H1 (cell line): ENCODE measurements around the gene ACVR2A. TPM values are rescaled to one million over a fixed set of nuclear protein-coding genes. Genes with fewer than 3 reads are reported as not detected.

Experiments
- CTCF ChIA-PET: fragments of 300-600 bp; sonication (Branson Sonifier 250); formaldehyde crosslinking; loops from one replicate; lab custom pipeline; 2021; ENCODE audit not compliant: partially characterized antibody; lab: Charles Lee
- POLR2A ChIA-PET: fragments of 300-600 bp; sonication (Branson Sonifier 250); formaldehyde crosslinking; loops from one replicate; lab custom pipeline; 2021; ENCODE audit warnings: inconsistent platforms; ENCODE audit not compliant: partially characterized antibody; lab: Charles Lee
- DNase-seq, 2 experiments: peaks; one replicate each; pipeline versions ENCODE4 v3.0.0 to v3.0.0-alpha.2; 2010 to 2022; ENCODE audit warnings: low spot score in 2 of 2, low read depth in 1 of 2, mixed read lengths in 1 of 2
- FAIRE-seq: peaks from 2 replicates; lab custom pipeline; 2011; peaks lifted over from hg19 to GRCh38; lab: Jason Lieb, UNC
- H2AFZ ChIP-seq: 2 replicates; pipeline ENCODE4 v1.8.1; 2012; ENCODE audit warnings: low read length, inconsistent platforms
- H2AK5ac ChIP-seq: 2 replicates; pipeline ENCODE4 v1.6.1; 2013; ENCODE audit warnings: low read depth, low read length
- H2BK120ac ChIP-seq: replicated peaks from 2 replicates; pipeline ENCODE3; 2013; ENCODE audit warnings: low read depth, low read length, inconsistent platforms
- H2BK12ac ChIP-seq: 2 replicates; pipeline ENCODE4 v1.6.1; 2013; ENCODE audit warnings: low read depth, low read length
- H2BK15ac ChIP-seq: 2 replicates; pipeline ENCODE4 v1.6.1; 2013; ENCODE audit warnings: low read length
- H2BK20ac ChIP-seq: 2 replicates; pipeline ENCODE4 v1.6.1; 2013; ENCODE audit warnings: low read length
- H2BK5ac ChIP-seq: 2 replicates; pipeline ENCODE4 v1.6.1; 2013; ENCODE audit warnings: low read depth, low read length
- H3K14ac ChIP-seq: 2 replicates; pipeline ENCODE4 v1.6.1; 2013; ENCODE audit warnings: inconsistent platforms; ENCODE audit not compliant: insufficient read length
- H3K18ac ChIP-seq: 2 replicates; pipeline ENCODE4 v1.6.1; 2013; ENCODE audit warnings: low read length; ENCODE audit errors: extremely low read depth
- H3K23ac ChIP-seq: 2 replicates; pipeline ENCODE4 v1.6.1; 2013; ENCODE audit warnings: inconsistent platforms; ENCODE audit not compliant: insufficient read length
- H3K23me2 ChIP-seq: 2 replicates; pipeline ENCODE4 v1.6.1; 2013; ENCODE audit warnings: low read depth, low read length
- H3K27ac ChIP-seq: 2 replicates; pipeline ENCODE4 v1.6.1; 2011; ENCODE audit warnings: low read depth, low read length, inconsistent platforms
- H3K27me3 ChIP-seq, 4 experiments: replicated peaks in 1 of 4; 1 replicate in 1 of 4; 2 replicates in 3 of 4; pipeline versions ENCODE4 v1.6.1 to v1.8.1; 2011 to 2013; ENCODE audit warnings: low read length in 3 of 4, mild to moderate bottlenecking in 3 of 4, inconsistent platforms in 2 of 4, mixed read lengths in 2 of 4, moderate library complexity in 1 of 4; ENCODE audit not compliant: control insufficient read depth in 3 of 4, insufficient read depth in 3 of 4; ENCODE audit errors: extremely low read depth in 1 of 4
- H3K36me3 ChIP-seq, 4 experiments: 2 replicates each; pipeline versions ENCODE4 v1.6.1 to v1.8.1; 2011 to 2013; ENCODE audit warnings: mild to moderate bottlenecking in 4 of 4, low read length in 3 of 4, moderate library complexity in 2 of 4, control low read depth in 1 of 4, inconsistent platforms in 1 of 4; ENCODE audit not compliant: insufficient read depth in 4 of 4, control insufficient read depth in 2 of 4
- H3K4ac ChIP-seq: replicated peaks from 2 replicates; pipeline ENCODE3; 2013; ENCODE audit warnings: low read length, low read depth, mixed read lengths, inconsistent platforms; ENCODE audit not compliant: insufficient read length
- H3K4me1 ChIP-seq, 4 experiments: replicated peaks in 1 of 4; 1 replicate in 1 of 4; 2 replicates in 3 of 4; pipeline versions ENCODE4 v1.6.1 to v1.8.1; 2011 to 2013; ENCODE audit warnings: low read length in 3 of 4, inconsistent platforms in 2 of 4, mixed read lengths in 1 of 4; ENCODE audit not compliant: insufficient read depth in 4 of 4, control insufficient read depth in 3 of 4
- H3K4me2 ChIP-seq, 2 experiments: 2 replicates each; pipeline versions ENCODE4 v1.6.1 to v1.8.1; 2011 to 2013; ENCODE audit warnings: low read depth in 2 of 2, low read length in 2 of 2, control low read depth in 1 of 2, inconsistent platforms in 1 of 2, mild to moderate bottlenecking in 1 of 2; ENCODE audit not compliant: insufficient read depth in 1 of 2
- H3K4me3 ChIP-seq, 4 experiments: fragments of 200-600, 300-600 bp in 1 of 4; sonication (generic), shearing (Covaris generic), sonication (Bioruptor Twin) in 1 of 4; 2 replicates each; pipeline versions ENCODE4 v1.5.1 to v1.8.1; 2011 to 2016; ENCODE audit warnings: low read length in 4 of 4, low read depth in 3 of 4, control low read depth in 2 of 4, inconsistent platforms in 2 of 4, mild to moderate bottlenecking in 2 of 4, mixed read lengths in 1 of 4, moderate library complexity in 1 of 4; ENCODE audit not compliant: insufficient read depth in 2 of 4; ENCODE audit errors: extremely low read depth in 1 of 4
- H3K56ac ChIP-seq: replicated peaks from 2 replicates; pipeline ENCODE3; 2013; ENCODE audit warnings: low read depth, mild to moderate bottlenecking, mixed read lengths, low read length, inconsistent platforms; ENCODE audit not compliant: insufficient read length
- H3K79me1 ChIP-seq: 2 replicates; pipeline ENCODE4 v1.6.1; 2013; ENCODE audit warnings: low read depth, low read length, control low read depth
- H3K79me2 ChIP-seq, 2 experiments: 2 replicates each; pipeline versions ENCODE4 v1.6.1 to v1.8.1; 2012 to 2013; ENCODE audit warnings: low read length in 2 of 2, mild to moderate bottlenecking in 2 of 2, inconsistent platforms in 1 of 2; ENCODE audit not compliant: insufficient read depth in 2 of 2, control insufficient read depth in 1 of 2
- H3K9ac ChIP-seq, 4 experiments: replicated peaks in 1 of 4; 1 replicate in 1 of 4; 2 replicates in 3 of 4; pipeline versions ENCODE4 v1.6.1 to v1.8.1; 2011 to 2013; ENCODE audit warnings: low read depth in 3 of 4, low read length in 3 of 4, control low read depth in 2 of 4, mild to moderate bottlenecking in 2 of 4, moderate library complexity in 2 of 4, inconsistent platforms in 1 of 4; ENCODE audit errors: extremely low read depth in 1 of 4
- H3K9me3 ChIP-seq, 2 experiments: 2 replicates each; pipeline versions ENCODE4 v1.6.1 to v1.8.1; 2012 to 2013; ENCODE audit warnings: mild to moderate bottlenecking in 2 of 2, moderate library complexity in 2 of 2, control low read depth in 1 of 2, inconsistent platforms in 1 of 2, low read depth in 1 of 2, low read length in 1 of 2, mixed read lengths in 1 of 2; ENCODE audit not compliant: insufficient read depth in 2 of 2
- H4K20me1 ChIP-seq, 2 experiments: replicated peaks in 1 of 2; 2 replicates each; pipeline versions ENCODE3 to v1.8.1; 2011 to 2013; ENCODE audit warnings: inconsistent platforms in 2 of 2, low read length in 2 of 2, mild to moderate bottlenecking in 1 of 2; ENCODE audit not compliant: insufficient read depth in 2 of 2, control insufficient read depth in 1 of 2
- H4K5ac ChIP-seq: 2 replicates; pipeline ENCODE4 v1.6.1; 2013; ENCODE audit warnings: low read length, low read depth, mixed read lengths, inconsistent platforms; ENCODE audit not compliant: insufficient read length
- H4K8ac ChIP-seq: 2 replicates; pipeline ENCODE4 v1.8.0; 2013; ENCODE audit warnings: mild to moderate bottlenecking, moderate library complexity, low read length, inconsistent platforms; ENCODE audit not compliant: insufficient read depth; ENCODE audit errors: extremely low read depth
- H4K91ac ChIP-seq: replicated peaks from 2 replicates; pipeline ENCODE3; 2013; ENCODE audit warnings: low read length, mixed read lengths, inconsistent platforms; ENCODE audit not compliant: insufficient read length
- ATF3 ChIP-seq: IDR thresholded peaks from 2 replicates; pipeline ENCODE4 v1.6.1; 2011; ENCODE audit warnings: low read depth, mild to moderate bottlenecking, low read length; ENCODE audit not compliant: insufficient read depth
- CHD1 ChIP-seq: IDR thresholded peaks from 2 replicates; pipeline ENCODE4 v1.6.1; 2012; ENCODE audit warnings: low read depth, low read length, improper control_type of control experiment
- CTCF ChIP-seq, 3 experiments: IDR thresholded peaks; 1 replicate in 2 of 3; 2 replicates in 1 of 3; pipeline versions ENCODE4 v1.5.1 to v1.6.1; 2011; ENCODE audit warnings: low read length in 3 of 3, mild to moderate bottlenecking in 3 of 3, inconsistent platforms in 2 of 3, low read depth in 1 of 3, moderate library complexity in 1 of 3; ENCODE audit not compliant: insufficient read depth in 1 of 3; ENCODE audit errors: control extremely low read depth in 1 of 3
- EZH2 ChIP-seq: fragments of 200-600 bp; sonication (generic); IDR thresholded peaks from 2 replicates; pipeline ENCODE4 v1.7.1; 2012; ENCODE audit warnings: low read depth, mild to moderate bottlenecking, moderate library complexity, low read length, inconsistent platforms; ENCODE audit not compliant: severe bottlenecking
- NANOG ChIP-seq: IDR thresholded peaks from 2 replicates; pipeline ENCODE4 v1.6.1; 2011; ENCODE audit warnings: low read length, low read depth, mild to moderate bottlenecking, inconsistent platforms; ENCODE audit not compliant: insufficient read depth, poor library complexity, severe bottlenecking
- NRF1 ChIP-seq: IDR thresholded peaks from 2 replicates; pipeline ENCODE4 v1.6.1; 2011; ENCODE audit warnings: mild to moderate bottlenecking, low read depth, low read length, improper control_type of control experiment
- POU5F1 ChIP-seq: IDR thresholded peaks from 2 replicates; pipeline ENCODE4 v1.6.1; 2011; ENCODE audit warnings: low read depth, mild to moderate bottlenecking, low read length, moderate library complexity
- RBBP5 ChIP-seq: IDR thresholded peaks from 2 replicates; pipeline ENCODE4 v1.7.1; 2012; ENCODE audit warnings: low read depth, mild to moderate bottlenecking, inconsistent platforms, low read length, moderate library complexity, borderline replicate concordance
- RFX5 ChIP-seq: IDR thresholded peaks from 2 replicates; pipeline ENCODE4 v1.6.1; 2011; ENCODE audit warnings: low read depth, low read length, improper control_type of control experiment, borderline replicate concordance
- TAF7 ChIP-seq: optimal IDR thresholded peaks from 2 replicates; pipeline ENCODE3; 2011; ENCODE audit warnings: low read depth, mild to moderate bottlenecking, inconsistent platforms, low read length, moderate library complexity, borderline replicate concordance
- WGBS, 2 experiments: shearing (Covaris generic) in 1 of 2; methylation state at CpG; one replicate each; pipeline versions ENCODE4 v1.1.6 to v1.1.7; 2013 to 2015; ENCODE audit warnings: low lambda C conversion rate in 2 of 2, mixed read lengths in 2 of 2, inconsistent platforms in 1 of 2, low coverage in 1 of 2, missing lambda C conversion rate in 1 of 2; ENCODE audit not compliant: insufficient replicate concordance in 2 of 2, insufficient coverage in 1 of 2, insufficient read length in 1 of 2; ENCODE audit errors: extremely low coverage in 1 of 2, missing lambda C conversion rate in 1 of 2; 5-methylcytosine and 5-hydroxymethylcytosine counted together
- polyA plus RNA-seq, 7 experiments: library from polyadenylated mRNA; depleted of rRNA in 3 of 7; stranded (reverse) in 5 of 7; unstranded in 2 of 7; fragments of >200 nt in 5 of 7; fragments of 200-250 nt in 2 of 7; gene quantifications; 1 replicate in 5 of 7; 2 replicates in 1 of 7; 4 replicates in 1 of 7; pipeline versions ENCODE4 v1.2.1 to v1.2.3, GENCODE V29; 2011 to 2013; ENCODE audit warnings: missing spikeins in 2 of 7, mixed read lengths in 2 of 7
- total RNA-seq: library from RNA; stranded (reverse); fragmentation: NEBNext Ultra II Directional; extraction: Animal tissue kit (Norgen Biotek cat#: 25700); gene quantifications from 2 replicates; pipeline ENCODE4 v1.2.1, GENCODE V29; 2021

The ACVR2A gene
- total and polyA plus RNA-seq, 2 of the 8 experiments (the other 6 are each of a cell fraction or from before 2014, with no cell fraction given), result 3.4 to 18.1 TPM

GRCh38 chr2:147824620-147825019, 20.2 kb upstream of the ACVR2A start:
- DNase-seq (no peak), FAIRE-seq (no peak)
- Histone ChIP-seq H4K91ac (no peak overlapping the region), H3K23ac (no peak overlapping the region), H3K4me3 (no peak overlapping the region), H2BK12ac (no peak overlapping the region), H3K9me3 (peaks cover 0 to 7% of the 10 kb centered on the region in 2 experiments; a peak in 1 of 4 replicates), H4K8ac (no peak overlapping the region), H3K9ac (no peak overlapping the region), H3K23me2 (no peaks in the 10 kb centered on the region), H3K4ac (no peak overlapping the region), H3K56ac (no peak overlapping the region), H3K79me2 (no peaks in the 10 kb centered on the region), H2BK120ac (no peak overlapping the region), H2AK5ac (no peak overlapping the region), H3K79me1 (no peaks in the 10 kb centered on the region), H4K20me1 (no peaks in the 10 kb centered on the region), H2BK15ac (no peak overlapping the region), H4K5ac (no peak overlapping the region), H3K4me2 (no peak overlapping the region), H3K14ac (no peak overlapping the region), H2BK20ac (no peak overlapping the region), H2AFZ (no peak overlapping the region), H3K36me3 (no peaks in the 10 kb centered on the region), H3K27me3 (no peaks in the 10 kb centered on the region), H2BK5ac (no peak overlapping the region), H3K4me1 (no peaks in the 10 kb centered on the region), H3K18ac (no peak overlapping the region), H3K27ac (no peak overlapping the region)
- ChIA-PET POLR2A (no interaction called here), CTCF (no interaction called here)
- TF ChIP-seq CHD1 (no peak), TAF7 (no peak), ATF3 (no peak), RBBP5 (no peak), NANOG (no peak), EZH2 (no peak), NRF1 (no peak), POU5F1 (no peak), RFX5 (no peak), CTCF (IDR thresholded peaks at IDR 0.05; ENCODE audit: control extremely low read depth in 1 of 3, insufficient read depth in 1 of 3, low read depth in 1 of 3, low read length in 3 of 3) (no peak)
- WGBS, 2 experiments, result 75% methylated on average over 3 of the region's 3 CpGs; no CpG with 5 or more reads in 1 of the 2 experiments
